GM21619 (cell line): ENCODE measurements around the gene DDX39B.
"Not testable (repeated sequence)": the region's sequence is repeated elsewhere in the genome, so short reads cannot be mapped to it uniquely, and the experiment has no call there.

Experiments used
- ATAC-seq: cut with Tn5 transposase; IDR thresholded peaks from one replicate; pipeline ENCODE4 v1.9.1; 2021; ENCODE audit not compliant: unreplicated experiment

The DDX39B gene

GRCh38 chr6:31575952-31576685, 34.3 kb upstream of the DDX39B start:
- no peak for ATAC-seq

GRCh38 chr6:31575335-31575901, 33.6 kb upstream of the DDX39B start, which contains the start of gene TNF:
Gene TNF (plus strand): TSS chr6:31575565. CDS start chr6:31575742, 177 bp downstream.
- no peak for ATAC-seq

GRCh38 chr6:31574106-31575061, 32.6 kb upstream of the DDX39B start:
- no peak for ATAC-seq

- ATAC-seq = no peak
Observed at GRCh38 chr6:31573239-31574105, 31.7 kb upstream of the DDX39B start.

- ATAC-seq = no peak
Observed at GRCh38 chr6:31572041-31572911, 30.5 kb upstream of the DDX39B start, which contains the start of gene LTA. Gene LTA (plus strand): TSS chr6:31572289. CDS start chr6:31572743, 454 bp downstream.

- no peak for ATAC-seq
Observed at GRCh38 chr6:31569861-31570536, 28.2 kb upstream of the DDX39B start.

- peak; percentile 54 for ATAC-seq
Observed at GRCh38 chr6:31568537-31568961, 26.7 kb upstream of the DDX39B start.

- no peak for ATAC-seq
Observed at GRCh38 chr6:31567531-31568370, 25.9 kb upstream of the DDX39B start.

GRCh38 chr6:31560697-31561058, 18.9 kb upstream of the DDX39B start:
- ATAC-seq = no peak

- ATAC-seq = peak; percentile 68
Observed at GRCh38 chr6:31559958-31560696, 18.3 kb upstream of the DDX39B start.

GRCh38 chr6:31559606-31559957, 17.8 kb upstream of the DDX39B start:
- no peak for ATAC-seq

GRCh38 chr6:31558631-31559500, 17.1 kb upstream of the DDX39B start:
- no peak for ATAC-seq

GRCh38 chr6:31558318-31558625, 16.5 kb upstream of the DDX39B start:
- no peak for ATAC-seq

GRCh38 chr6:31557443-31558317, 15.9 kb upstream of the DDX39B start:
- no peak for ATAC-seq

GRCh38 chr6:31556307-31556706, 14.5 kb upstream of the DDX39B start:
- no peak for ATAC-seq

- not testable (repeated sequence) for ATAC-seq
Observed at GRCh38 chr6:31551371-31551770, 9.6 kb upstream of the DDX39B start.
